Ishikawa (cell line): ENCODE data around the gene GABRG1.

Experiments used
- CEBPB ChIP-seq: IDR thresholded peaks from 2 replicates; pipeline ENCODE4 v1.6.1; 2012
- CREB1 ChIP-seq: IDR thresholded peaks from 2 replicates; pipeline ENCODE4 v1.6.1; 2012; ENCODE audit warnings: low read depth
- EGR1 ChIP-seq: IDR thresholded peaks from 2 replicates; pipeline ENCODE4 v1.6.1; 2012
- EP300 ChIP-seq: IDR thresholded peaks from 2 replicates; pipeline ENCODE4 v1.6.1; 2012; ENCODE audit warnings: borderline replicate concordance
- FOXM1 ChIP-seq: IDR thresholded peaks from 2 replicates; pipeline ENCODE4 v1.6.1; 2012; ENCODE audit warnings: low read depth, borderline replicate concordance
- MAX ChIP-seq: IDR thresholded peaks from 2 replicates; pipeline ENCODE4 v1.6.1; 2012
- NFIC ChIP-seq: IDR thresholded peaks from 2 replicates; pipeline ENCODE4 v1.6.1; 2012
- RAD21 ChIP-seq: IDR thresholded peaks from 2 replicates; pipeline ENCODE4 v1.6.1; 2012; ENCODE audit warnings: low read depth
- TAF1 ChIP-seq: IDR thresholded peaks from 2 replicates; pipeline ENCODE4 v1.6.1; 2012; ENCODE audit warnings: low read depth, mild to moderate bottlenecking
- TCF12 ChIP-seq: IDR thresholded peaks from 2 replicates; pipeline ENCODE4 v1.6.1; 2012; ENCODE audit warnings: low read depth
- TEAD4 ChIP-seq: IDR thresholded peaks from 2 replicates; pipeline ENCODE4 v1.6.1; 2012
- USF1 ChIP-seq: IDR thresholded peaks from 2 replicates; pipeline ENCODE4 v1.6.1; 2012
- YY1 ChIP-seq: IDR thresholded peaks from 2 replicates; pipeline ENCODE4 v1.6.1; 2012; ENCODE audit warnings: low read depth
- ZBTB7A ChIP-seq: IDR thresholded peaks from 2 replicates; pipeline ENCODE4 v1.6.1; 2012; ENCODE audit warnings: low read depth
- TF ChIP-seq, protein P1 (sequence below): IDR thresholded peaks from 2 replicates; pipeline ENCODE4 v1.6.1; 2012; ENCODE audit warnings: low read depth, mild to moderate bottlenecking

GABRG1 gene

GRCh38 chr4:45992728-45993127, 131.1 kb downstream of the GABRG1 start:
- TF ChIP-seq EGR1: no peak
- TF ChIP-seq NFIC: no peak
- TF ChIP-seq EP300: no peak
- no peak for TF ChIP-seq ZBTB7A
- TF ChIP-seq RAD21: no peak
- TF ChIP-seq TEAD4: no peak
- no peak for TF ChIP-seq FOXM1
- TF ChIP-seq, protein P1, sequence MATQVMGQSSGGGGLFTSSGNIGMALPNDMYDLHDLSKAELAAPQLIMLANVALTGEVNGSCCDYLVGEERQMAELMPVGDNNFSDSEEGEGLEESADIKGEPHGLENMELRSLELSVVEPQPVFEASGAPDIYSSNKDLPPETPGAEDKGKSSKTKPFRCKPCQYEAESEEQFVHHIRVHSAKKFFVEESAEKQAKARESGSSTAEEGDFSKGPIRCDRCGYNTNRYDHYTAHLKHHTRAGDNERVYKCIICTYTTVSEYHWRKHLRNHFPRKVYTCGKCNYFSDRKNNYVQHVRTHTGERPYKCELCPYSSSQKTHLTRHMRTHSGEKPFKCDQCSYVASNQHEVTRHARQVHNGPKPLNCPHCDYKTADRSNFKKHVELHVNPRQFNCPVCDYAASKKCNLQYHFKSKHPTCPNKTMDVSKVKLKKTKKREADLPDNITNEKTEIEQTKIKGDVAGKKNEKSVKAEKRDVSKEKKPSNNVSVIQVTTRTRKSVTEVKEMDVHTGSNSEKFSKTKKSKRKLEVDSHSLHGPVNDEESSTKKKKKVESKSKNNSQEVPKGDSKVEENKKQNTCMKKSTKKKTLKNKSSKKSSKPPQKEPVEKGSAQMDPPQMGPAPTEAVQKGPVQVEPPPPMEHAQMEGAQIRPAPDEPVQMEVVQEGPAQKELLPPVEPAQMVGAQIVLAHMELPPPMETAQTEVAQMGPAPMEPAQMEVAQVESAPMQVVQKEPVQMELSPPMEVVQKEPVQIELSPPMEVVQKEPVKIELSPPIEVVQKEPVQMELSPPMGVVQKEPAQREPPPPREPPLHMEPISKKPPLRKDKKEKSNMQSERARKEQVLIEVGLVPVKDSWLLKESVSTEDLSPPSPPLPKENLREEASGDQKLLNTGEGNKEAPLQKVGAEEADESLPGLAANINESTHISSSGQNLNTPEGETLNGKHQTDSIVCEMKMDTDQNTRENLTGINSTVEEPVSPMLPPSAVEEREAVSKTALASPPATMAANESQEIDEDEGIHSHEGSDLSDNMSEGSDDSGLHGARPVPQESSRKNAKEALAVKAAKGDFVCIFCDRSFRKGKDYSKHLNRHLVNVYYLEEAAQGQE: no peak
- no peak for TF ChIP-seq TCF12
- no peak for TF ChIP-seq CREB1
- no peak for TF ChIP-seq CEBPB
- no peak for TF ChIP-seq YY1
- no peak for TF ChIP-seq MAX

DNA sequence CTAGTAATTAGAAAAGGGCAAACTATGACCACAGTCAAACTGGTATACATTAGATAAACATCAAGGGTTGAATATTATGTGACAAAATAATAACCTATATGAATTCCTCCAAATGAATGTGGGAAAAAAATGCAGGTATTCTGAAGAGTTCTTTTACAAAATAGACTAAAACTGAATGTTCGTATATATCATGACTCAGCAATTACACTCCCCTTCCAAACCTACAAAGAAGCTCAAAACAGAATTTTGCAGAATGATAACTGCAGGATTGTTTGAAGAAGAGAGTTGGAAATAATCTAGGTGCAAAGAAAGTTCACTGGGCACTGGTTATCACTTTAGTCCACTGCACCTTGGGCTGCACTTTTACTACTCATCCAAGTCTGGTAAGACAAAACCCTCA, 134.1 kb downstream of the GABRG1 start:
- TF ChIP-seq EGR1: no peak
- TF ChIP-seq NFIC: no peak
- TF ChIP-seq MAX: no peak
- TF ChIP-seq, protein P1: no peak
- TF ChIP-seq TCF12: no peak
- no peak for TF ChIP-seq YY1
- TF ChIP-seq CREB1: no peak
- no peak for TF ChIP-seq TAF1
- no peak for TF ChIP-seq USF1
- TF ChIP-seq RAD21: no peak
- no peak for TF ChIP-seq FOXM1
- TF ChIP-seq EP300: no peak
- TF ChIP-seq TEAD4: no peak
- TF ChIP-seq ZBTB7A: no peak
- no peak for TF ChIP-seq CEBPB

DNA sequence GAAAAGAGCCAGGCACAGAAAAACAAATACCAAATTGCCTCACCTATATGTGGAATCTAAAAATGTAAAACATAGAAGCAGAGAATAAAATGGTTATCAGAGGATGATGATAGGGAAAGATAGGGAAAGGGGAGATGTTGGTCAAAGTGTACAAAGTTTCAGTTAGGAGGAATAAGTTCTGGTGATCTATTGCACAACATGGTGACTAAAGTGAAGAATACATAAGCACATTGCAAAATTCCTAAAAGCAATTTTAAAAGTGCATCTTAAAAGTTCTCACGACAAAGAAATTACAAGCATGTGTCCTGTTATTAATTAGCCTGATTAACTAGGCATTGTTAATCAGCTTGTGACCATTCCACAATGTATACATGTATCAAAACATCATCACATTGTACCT, 136.0 kb downstream of the GABRG1 start:
- TF ChIP-seq NFIC (no peak), TCF12 (no peak), ZBTB7A (no peak), EGR1 (no peak), MAX (no peak), CREB1 (no peak), USF1 (no peak), FOXM1 (no peak), TAF1 (no peak), EP300 (no peak)
- TF ChIP-seq, protein P1: no peak
